PC-3 (cell line): ENCODE data around the gene TTC16. TPM values are rescaled to one million over a fixed set of nuclear protein-coding genes. Genes with fewer than 3 reads are reported as not detected.

Experiments used
- ATAC-seq: fragments of 200-7000 bp; cut with Tn5 transposase; 2 replicates; pipeline ENCODE4 v1.9.1; 2020; ENCODE audit warnings: mild to moderate bottlenecking, moderate library complexity
- BruUV-seq: library from RNA; stranded (reverse); fragments of 400-500 nt; replicated peaks from 2 replicates; lab custom pipeline; 2021; lab: Mats Ljungman, UMichigan
- CTCF ChIA-PET: fragments of 300-600 bp; sonication (Branson Sonifier 250); formaldehyde crosslinking; loops from one replicate; lab custom pipeline; 2022; ENCODE audit warnings: antibody characterized with exemption; lab: Charles Lee
- POLR2A ChIA-PET: fragments of 300-600 bp; sonication (Branson Sonifier 250); formaldehyde crosslinking; loops from one replicate; lab custom pipeline; 2022; ENCODE audit warnings: antibody characterized with exemption; ENCODE audit not compliant: unreplicated experiment; lab: Charles Lee
- DNase-seq: peaks from one replicate; pipeline ENCODE4 v3.0.0-alpha.2; 2015
- H2AFZ ChIP-seq: fragments of 300-600 bp; sonication (generic); 2 replicates; pipeline ENCODE4 v1.6.0; 2016; ENCODE audit warnings: antibody characterized with exemption, low read length
- H3F3A ChIP-seq: fragments of 300-600 bp; sonication (generic); one replicate; pipeline ENCODE4 v1.6.0; 2017; ENCODE audit warnings: antibody characterized with exemption, low read length, control low read depth, mild to moderate bottlenecking; ENCODE audit not compliant: unreplicated experiment
- H3K27ac ChIP-seq: fragments of 300-600 bp; sonication (generic); 2 replicates; pipeline ENCODE4 v1.5.1; 2016; ENCODE audit warnings: mild to moderate bottlenecking, low read length
- H3K27me3 ChIP-seq: fragments of 300-600 bp; sonication (generic); 2 replicates; pipeline ENCODE4 v1.6.1; 2016; ENCODE audit warnings: low read length, mixed read lengths
- H3K36me3 ChIP-seq: fragments of 300-600 bp; sonication (generic); 2 replicates; pipeline ENCODE4 v1.6.1; 2016; ENCODE audit warnings: low read depth, mixed run types, low read length, mixed read lengths
- H3K4me1 ChIP-seq: fragments of 300-600 bp; sonication (generic); 2 replicates; pipeline ENCODE4 v1.5.1; 2016; ENCODE audit warnings: low read length; ENCODE audit not compliant: insufficient read depth
- H3K4me2 ChIP-seq: fragments of 300-600 bp; sonication (generic); 2 replicates; pipeline ENCODE4 v1.6.0; 2016; ENCODE audit warnings: low read length
- H3K4me3 ChIP-seq: fragments of 300-600 bp; sonication (generic); 2 replicates; pipeline ENCODE4 v1.5.1; 2016; ENCODE audit warnings: mild to moderate bottlenecking, low read length, mixed read lengths
- H3K79me2 ChIP-seq: fragments of 300-600 bp; sonication (generic); 2 replicates; pipeline ENCODE4 v1.6.1; 2017; ENCODE audit warnings: low read length, mixed read lengths
- H3K9ac ChIP-seq: fragments of 300-600 bp; sonication (generic); 2 replicates; pipeline ENCODE4 v1.6.0; 2016; ENCODE audit warnings: mild to moderate bottlenecking, low read length
- H3K9me2 ChIP-seq: fragments of 300-600 bp; sonication (generic); replicated peaks from 2 replicates; pipeline ENCODE4 v1.6.1; 2016; ENCODE audit warnings: mixed run types, low read length, mixed read lengths
- H3K9me3 ChIP-seq: fragments of 300-600 bp; sonication (generic); 2 replicates; pipeline ENCODE4 v1.6.1; 2016; ENCODE audit warnings: low read length, mixed read lengths
- H4K20me1 ChIP-seq: fragments of 300-600 bp; sonication (generic); 2 replicates; pipeline ENCODE4 v1.6.1; 2016; ENCODE audit warnings: low read length, mixed read lengths
- EZH2 ChIP-seq: fragments of 300-600 bp; sonication (generic); IDR thresholded peaks from one replicate; pipeline ENCODE4 v1.6.1; 2017; ENCODE audit warnings: antibody characterized with exemption, mild to moderate bottlenecking, low read length; ENCODE audit not compliant: unreplicated experiment
- EZH2phosphoT487 ChIP-seq: fragments of 300-600 bp; sonication (generic); IDR thresholded peaks from 2 replicates; pipeline ENCODE4 v1.6.1; 2018; ENCODE audit warnings: mild to moderate bottlenecking, antibody characterized with exemption, low read length, borderline replicate concordance
- intact Hi-C: fragments of 100-400 bp; cut with micrococcal nuclease; formaldehyde crosslinking; loops from 2 replicates; pipeline ENCODE4 v1.9.0; 2023
- total RNA-seq: library from RNA; depleted of rRNA; stranded (reverse); fragments of >200 nt; gene quantifications from 2 replicates; pipeline ENCODE4 v1.2.3, GENCODE V29; 2014
- TF ChIP-seq, protein P1 (sequence below): fragments of 300-600 bp; sonication (generic); conservative IDR thresholded peaks from 2 replicates; pipeline ENCODE4 v1.5.1; 2017; ENCODE audit warnings: antibody characterized with exemption, low read depth, mild to moderate bottlenecking, low read length

TTC16 gene
- total RNA-seq, 1 experiment from 2014 or later, result 0.04 TPM

DNA sequence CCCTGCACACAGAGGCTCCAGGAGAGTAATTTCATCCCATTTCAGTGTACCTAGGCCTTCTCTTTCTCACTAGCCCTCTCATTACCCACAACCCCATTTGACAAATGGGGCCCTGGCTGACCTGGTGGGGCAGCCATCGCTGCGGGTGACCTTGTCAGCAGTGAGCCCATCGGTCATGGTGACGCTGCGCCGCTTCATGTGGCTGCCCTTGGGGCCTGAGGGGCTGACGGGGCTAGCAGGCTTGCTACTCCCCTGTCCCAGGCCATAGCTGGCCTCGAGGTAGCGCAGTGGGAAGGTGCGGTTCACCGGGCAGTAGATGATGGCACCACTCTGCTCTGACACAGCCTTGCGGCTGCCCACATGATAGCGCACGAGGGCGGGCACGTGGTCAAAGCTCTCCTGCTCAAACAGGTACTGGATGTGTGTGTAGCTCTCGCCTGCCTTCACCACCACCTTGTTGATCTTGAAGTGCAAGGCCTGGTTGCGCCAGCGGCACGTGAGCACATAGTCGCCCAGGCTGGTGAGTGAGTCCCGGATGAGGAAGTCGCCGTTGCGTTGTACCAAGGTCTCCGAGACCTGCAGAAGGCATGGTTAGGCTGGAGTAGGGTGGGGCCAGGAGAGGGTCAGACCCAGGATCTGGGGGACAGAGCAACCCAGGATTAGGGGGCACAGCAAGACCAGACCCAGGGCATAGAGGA lies 33.4 kb downstream of the TTC16 start:
- Histone ChIP-seq H3K9me3 (no peaks in the 10 kb centered on the region), H3K4me1 (no peaks in the 10 kb centered on the region), H3K79me2 (no peaks in the 10 kb centered on the region), H3K4me2 (no peak overlapping the region), H4K20me1 (no peaks in the 10 kb centered on the region), H3K36me3 (no peaks in the 10 kb centered on the region), H3K9ac (no peak overlapping the region), H3K27me3 (peaks cover 9% of the 10 kb centered on the region), H3K9me2 (no peaks in the 10 kb centered on the region), H3K27ac (no peak overlapping the region), H3F3A (no peaks in the 10 kb centered on the region), H3K4me3 (no peak overlapping the region), H2AFZ (no peak overlapping the region)
- ChIA-PET POLR2A (no interaction called here), CTCF (interaction anchor here (0.7 kb wide), 1 partner anchor 808 kb away, joined by 5 read pairs; no protein-coding TSS in a partner anchor)
- TF ChIP-seq, protein P1, sequence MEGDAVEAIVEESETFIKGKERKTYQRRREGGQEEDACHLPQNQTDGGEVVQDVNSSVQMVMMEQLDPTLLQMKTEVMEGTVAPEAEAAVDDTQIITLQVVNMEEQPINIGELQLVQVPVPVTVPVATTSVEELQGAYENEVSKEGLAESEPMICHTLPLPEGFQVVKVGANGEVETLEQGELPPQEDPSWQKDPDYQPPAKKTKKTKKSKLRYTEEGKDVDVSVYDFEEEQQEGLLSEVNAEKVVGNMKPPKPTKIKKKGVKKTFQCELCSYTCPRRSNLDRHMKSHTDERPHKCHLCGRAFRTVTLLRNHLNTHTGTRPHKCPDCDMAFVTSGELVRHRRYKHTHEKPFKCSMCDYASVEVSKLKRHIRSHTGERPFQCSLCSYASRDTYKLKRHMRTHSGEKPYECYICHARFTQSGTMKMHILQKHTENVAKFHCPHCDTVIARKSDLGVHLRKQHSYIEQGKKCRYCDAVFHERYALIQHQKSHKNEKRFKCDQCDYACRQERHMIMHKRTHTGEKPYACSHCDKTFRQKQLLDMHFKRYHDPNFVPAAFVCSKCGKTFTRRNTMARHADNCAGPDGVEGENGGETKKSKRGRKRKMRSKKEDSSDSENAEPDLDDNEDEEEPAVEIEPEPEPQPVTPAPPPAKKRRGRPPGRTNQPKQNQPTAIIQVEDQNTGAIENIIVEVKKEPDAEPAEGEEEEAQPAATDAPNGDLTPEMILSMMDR, result no peak
- TF ChIP-seq EZH2, result no peak
- no peak for TF ChIP-seq EZH2phosphoT487
- no TSS peak for BruUV-seq
- intact Hi-C loops, result no loop called here
- ATAC-seq (no peak), DNase-seq (no peak)

DNA sequence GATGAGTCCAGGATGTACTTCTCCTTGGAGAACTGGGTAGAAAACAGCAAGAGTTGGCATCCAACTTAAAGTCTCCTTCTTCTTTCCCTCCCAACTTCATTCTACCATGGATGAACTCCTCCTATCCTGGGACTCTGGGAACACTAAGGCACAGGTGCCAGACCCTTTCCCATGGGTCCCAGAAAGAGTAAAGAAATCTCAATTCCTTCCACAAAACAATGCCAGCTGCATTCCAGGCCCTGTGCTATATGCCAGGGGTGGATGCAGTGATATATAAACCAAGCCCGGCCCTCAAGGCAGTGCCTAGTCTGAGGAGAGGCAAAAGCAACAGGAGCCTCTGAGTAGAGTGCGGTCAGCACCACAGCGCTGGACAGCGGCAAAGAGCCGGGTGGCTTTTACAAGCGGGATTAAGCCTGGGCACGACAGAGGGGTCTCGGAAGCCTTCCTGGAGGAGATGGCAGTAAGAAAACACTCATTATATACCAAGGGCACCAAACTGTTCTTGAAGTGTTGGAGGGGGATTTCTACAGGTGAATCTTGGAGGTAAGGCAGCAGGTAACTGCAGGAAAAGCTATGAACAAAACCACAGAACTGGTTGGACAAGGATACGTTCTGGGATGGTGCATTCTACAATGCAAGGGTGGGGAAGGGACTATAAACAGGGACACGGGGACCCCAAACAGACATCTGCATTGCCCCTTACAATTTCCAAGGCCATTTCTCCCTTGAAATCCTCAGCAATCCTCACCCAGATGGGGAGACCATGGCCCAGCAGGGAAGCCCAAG lies 35.6 kb downstream of the TTC16 start:
- Histone ChIP-seq H3K4me3 (no peak overlapping the region), H3K9me3 (no peaks in the 10 kb centered on the region), H3K9ac (no peak overlapping the region), H3K4me1 (no peaks in the 10 kb centered on the region), H3K9me2 (no peaks in the 10 kb centered on the region), H4K20me1 (no peaks in the 10 kb centered on the region), H2AFZ (no peak overlapping the region), H3K4me2 (no peak overlapping the region), H3K27ac (no peak overlapping the region), H3K79me2 (no peaks in the 10 kb centered on the region), H3F3A (no peaks in the 10 kb centered on the region), H3K36me3 (no peaks in the 10 kb centered on the region), H3K27me3 (peaks cover 20% of the 10 kb centered on the region)
- intact Hi-C loops, result no loop called here
- TF ChIP-seq EZH2 (no peak), EZH2phosphoT487 (no peak)
- TF ChIP-seq, protein P1, result no peak
- ChIA-PET POLR2A (no interaction called here), CTCF (no interaction called here)
- BruUV-seq, result no TSS peak
- DNase-seq (peak; percentile 16), ATAC-seq (no peak)

DNA sequence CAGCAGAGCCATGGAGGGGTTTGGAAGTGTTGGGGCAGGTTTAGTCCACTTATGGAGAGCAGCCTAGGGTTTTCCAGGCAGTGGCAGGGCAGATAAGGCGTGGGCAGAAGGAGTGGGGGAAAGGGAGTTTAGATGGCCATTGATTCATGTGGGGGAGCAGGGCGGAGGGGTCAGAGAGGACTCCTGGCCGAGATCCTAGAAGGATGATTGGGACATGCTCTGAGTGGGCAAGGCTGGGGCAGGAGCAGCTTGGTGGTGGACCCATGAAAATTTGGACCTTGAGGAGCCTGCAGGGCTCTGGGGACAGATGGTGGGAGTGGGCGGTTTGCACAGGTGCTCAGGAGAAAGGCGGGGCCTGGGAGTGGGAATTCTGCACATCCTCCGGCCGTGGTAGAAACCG lies 37.3 kb downstream of the TTC16 start:
- Histone ChIP-seq H3K9me2 (no peaks in the 10 kb centered on the region), H3F3A (no peaks in the 10 kb centered on the region), H3K27ac (no peak overlapping the region), H4K20me1 (no peaks in the 10 kb centered on the region), H3K27me3 (peaks cover 20% of the 10 kb centered on the region), H3K4me2 (no peak overlapping the region), H3K36me3 (no peaks in the 10 kb centered on the region), H3K9me3 (no peaks in the 10 kb centered on the region), H3K9ac (no peak overlapping the region), H3K4me1 (no peaks in the 10 kb centered on the region), H3K4me3 (no peak overlapping the region), H2AFZ (no peak overlapping the region), H3K79me2 (no peaks in the 10 kb centered on the region)
- TF ChIP-seq, protein P1, result no peak
- no peak for TF ChIP-seq EZH2
- no peak for TF ChIP-seq EZH2phosphoT487
- BruUV-seq, result no TSS peak
- DNase-seq (no peak), ATAC-seq (no peak)
- intact Hi-C loops, result no loop called here
- CTCF ChIA-PET, result no interaction called here
- POLR2A ChIA-PET, result no interaction called here
